T-helper 2 cell treated with Interferon-gamma antibody and Interleukin-4, amounts not matched to agents 5 μg/mL and 100 μg/mL, for 36 hours (primary cell): ENCODE results near the gene TAF5L.
A peak's percentile ranks its signal among the peaks of the same experiment; 100 is the strongest.
"Not testable (repeated sequence)": the region's sequence is repeated elsewhere in the genome, so short reads cannot be mapped to it uniquely, and the experiment has no call there.

Experiments used
- DNase-seq: peaks from one replicate; pipeline ENCODE4 v3.0.0; 2021; ENCODE audit warnings: low spot score
- H3K27ac Mint-ChIP-seq: one replicate; pipeline ENCODE4 v1.8.0; 2021; ENCODE audit warnings: mild to moderate bottlenecking, mixed read lengths
- H3K27me3 Mint-ChIP-seq: one replicate; pipeline ENCODE4 v1.8.0; 2021; ENCODE audit warnings: low read depth, mixed read lengths
- H3K36me3 Mint-ChIP-seq: one replicate; pipeline ENCODE4 v1.8.0; 2021; ENCODE audit warnings: low read depth, mixed read lengths
- H3K4me1 Mint-ChIP-seq: one replicate; pipeline ENCODE4 v1.8.0; 2021; ENCODE audit warnings: low read depth, mixed read lengths
- H3K4me3 Mint-ChIP-seq: one replicate; pipeline ENCODE4 v1.8.0; 2022; ENCODE audit warnings: mild to moderate bottlenecking, moderate library complexity, mixed read lengths
- H3K9me3 Mint-ChIP-seq: one replicate; pipeline ENCODE4 v1.8.0; 2021; ENCODE audit warnings: mixed read lengths

TAF5L gene

GRCh38 chr1:229608590-229608989 is 17.3 kb downstream of the TAF5L start:
- Mint-ChIP-seq H3K4me3 (no peak overlapping the region), H3K9me3 (no peaks in the 10 kb centered on the region), H3K27ac (no peak overlapping the region), H3K4me1 (no peaks in the 10 kb centered on the region), H3K27me3 (no peaks in the 10 kb centered on the region), H3K36me3 (peaks cover 61% of the 10 kb centered on the region)
- no peak for DNase-seq

GRCh38 chr1:229607370-229607769 is 18.6 kb downstream of the TAF5L start:
- Mint-ChIP-seq H3K36me3 (peaks cover 55% of the 10 kb centered on the region), H3K4me3 (no peak overlapping the region), H3K27ac (no peak overlapping the region), H3K4me1 (no peaks in the 10 kb centered on the region), H3K9me3 (no peaks in the 10 kb centered on the region), H3K27me3 (no peaks in the 10 kb centered on the region)
- DNase-seq = no peak

- peaks cover 3% of the 10 kb centered on the region for H3K4me1 Mint-ChIP-seq
- H3K27me3 Mint-ChIP-seq = no peaks in the 10 kb centered on the region
- H3K4me3 Mint-ChIP-seq = no peak overlapping the region
- H3K36me3 Mint-ChIP-seq = peaks cover 54% of the 10 kb centered on the region
- no peak for DNase-seq
- H3K9me3 Mint-ChIP-seq = no peaks in the 10 kb centered on the region
- H3K27ac Mint-ChIP-seq = no peak overlapping the region
These were observed 22.4 kb downstream of the TAF5L start for GRCh38 chr1:229603371-229604005.

- H3K27ac Mint-ChIP-seq = no peak overlapping the region
- no peak overlapping the region for H3K4me3 Mint-ChIP-seq
- no peaks in the 10 kb centered on the region for H3K9me3 Mint-ChIP-seq
These were observed 25.7 kb downstream of the TAF5L start for GRCh38 chr1:229600229-229600628.

GRCh38 chr1:229599218-229599954 is 26.5 kb downstream of the TAF5L start:
- H3K9me3 Mint-ChIP-seq = no peaks in the 10 kb centered on the region
- no peak overlapping the region for H3K27ac Mint-ChIP-seq
- H3K36me3 Mint-ChIP-seq = peaks cover 33% of the 10 kb centered on the region
- no peak overlapping the region for H3K4me3 Mint-ChIP-seq
- H3K4me1 Mint-ChIP-seq = peaks cover 3% of the 10 kb centered on the region
- no peak for DNase-seq
- H3K27me3 Mint-ChIP-seq = no peaks in the 10 kb centered on the region

More at GRCh38 chr1:229600229-229600628, 25.7 kb downstream of the TAF5L start:
- Mint-ChIP-seq H3K36me3 (peaks cover 37% of the 10 kb centered on the region), H3K4me1 (peaks cover 3% of the 10 kb centered on the region), H3K27me3 (no peaks in the 10 kb centered on the region)
- no peak for DNase-seq

- no peaks in the 10 kb centered on the region for H3K27me3 Mint-ChIP-seq
- H3K36me3 Mint-ChIP-seq = peaks cover 35% of the 10 kb centered on the region
These were observed 28.0 kb downstream of the TAF5L start for GRCh38 chr1:229597877-229598276.

GRCh38 chr1:229596925-229597699 is 28.8 kb downstream of the TAF5L start:
- H3K4me3 Mint-ChIP-seq = no peak overlapping the region
- DNase-seq = no peak
- H3K27ac Mint-ChIP-seq = no peak overlapping the region
- peaks cover 27% of the 10 kb centered on the region for H3K36me3 Mint-ChIP-seq
- no peaks in the 10 kb centered on the region for H3K27me3 Mint-ChIP-seq
- peaks cover 3% of the 10 kb centered on the region for H3K4me1 Mint-ChIP-seq
- no peaks in the 10 kb centered on the region for H3K9me3 Mint-ChIP-seq

More at GRCh38 chr1:229597877-229598276, 28.0 kb downstream of the TAF5L start:
- Mint-ChIP-seq H3K4me3 (no peak overlapping the region), H3K27ac (no peak overlapping the region), H3K4me1 (peaks cover 3% of the 10 kb centered on the region), H3K9me3 (no peaks in the 10 kb centered on the region)
- DNase-seq = no peak

- not testable (repeated sequence) for H3K27ac Mint-ChIP-seq, H3K4me3 Mint-ChIP-seq, H3K9me3 Mint-ChIP-seq, H3K4me1 Mint-ChIP-seq, H3K27me3 Mint-ChIP-seq, DNase-seq
- peaks cover 20% of the 10 kb centered on the region for H3K36me3 Mint-ChIP-seq
These were observed 30.0 kb downstream of the TAF5L start for GRCh38 chr1:229595876-229596275.

- no peak overlapping the region for H3K27ac Mint-ChIP-seq
- peaks cover 12% of the 10 kb centered on the region for H3K36me3 Mint-ChIP-seq
- DNase-seq = no peak
- no peaks in the 10 kb centered on the region for H3K4me1 Mint-ChIP-seq
- H3K9me3 Mint-ChIP-seq = no peaks in the 10 kb centered on the region
- no peak overlapping the region for H3K4me3 Mint-ChIP-seq
- no peaks in the 10 kb centered on the region for H3K27me3 Mint-ChIP-seq
These were observed 31.5 kb downstream of the TAF5L start for GRCh38 chr1:229594227-229595008.

- H3K27me3 Mint-ChIP-seq = no peaks in the 10 kb centered on the region
- DNase-seq = no peak
- peak overlapping the region; percentile 15 for H3K27ac Mint-ChIP-seq
- H3K4me1 Mint-ChIP-seq = no peaks in the 10 kb centered on the region
- H3K36me3 Mint-ChIP-seq = peaks cover 11% of the 10 kb centered on the region
- H3K9me3 Mint-ChIP-seq = no peaks in the 10 kb centered on the region
- H3K4me3 Mint-ChIP-seq = no peak overlapping the region
These were observed 32.1 kb downstream of the TAF5L start for GRCh38 chr1:229593800-229594199.

GRCh38 chr1:229590119-229590518 is 35.8 kb downstream of the TAF5L start:
- no peak overlapping the region for H3K27ac Mint-ChIP-seq
- H3K36me3 Mint-ChIP-seq = peaks cover 9% of the 10 kb centered on the region
- DNase-seq = no peak
- H3K9me3 Mint-ChIP-seq = no peaks in the 10 kb centered on the region
- no peak overlapping the region for H3K4me3 Mint-ChIP-seq
- no peaks in the 10 kb centered on the region for H3K27me3 Mint-ChIP-seq
- no peaks in the 10 kb centered on the region for H3K4me1 Mint-ChIP-seq

- H3K27me3 Mint-ChIP-seq = peaks cover 3% of the 10 kb centered on the region
- no peak overlapping the region for H3K27ac Mint-ChIP-seq
- no peaks in the 10 kb centered on the region for H3K4me1 Mint-ChIP-seq
- H3K4me3 Mint-ChIP-seq = no peak overlapping the region
- H3K9me3 Mint-ChIP-seq = no peaks in the 10 kb centered on the region
- DNase-seq = no peak
- H3K36me3 Mint-ChIP-seq = no peaks in the 10 kb centered on the region
These were observed 40.6 kb downstream of the TAF5L start for GRCh38 chr1:229585338-229585737.

GRCh38 chr1:229582715-229583114 is 43.2 kb downstream of the TAF5L start:
- H3K4me1 Mint-ChIP-seq = no peaks in the 10 kb centered on the region
- no peaks in the 10 kb centered on the region for H3K36me3 Mint-ChIP-seq
- H3K27me3 Mint-ChIP-seq = peaks cover 15% of the 10 kb centered on the region
- no peak overlapping the region for H3K4me3 Mint-ChIP-seq
- DNase-seq = no peak
- no peaks in the 10 kb centered on the region for H3K9me3 Mint-ChIP-seq
- no peak overlapping the region for H3K27ac Mint-ChIP-seq
